SHP77 treated with DMSO at 0.1 percent for 48 hours (cell line): Measurements from ENCODE around the gene GEN1.

ENCODE experiments used
- DNase-seq: peaks from one replicate; lab custom pipeline; 2025; lab: John Stamatoyannopoulos, UW

The GEN1 gene

GRCh38 chr2:17754773-17755425 is 961 bp downstream of the GEN1 start:
- no peak for DNase-seq

GRCh38 chr2:17756668-17757067 is 2.7 kb downstream of the GEN1 start:
- DNase-seq: no peak

- no peak for DNase-seq
Measured at GRCh38 chr2:17757321-17757720, 3.4 kb downstream of the GEN1 start.

DNA sequence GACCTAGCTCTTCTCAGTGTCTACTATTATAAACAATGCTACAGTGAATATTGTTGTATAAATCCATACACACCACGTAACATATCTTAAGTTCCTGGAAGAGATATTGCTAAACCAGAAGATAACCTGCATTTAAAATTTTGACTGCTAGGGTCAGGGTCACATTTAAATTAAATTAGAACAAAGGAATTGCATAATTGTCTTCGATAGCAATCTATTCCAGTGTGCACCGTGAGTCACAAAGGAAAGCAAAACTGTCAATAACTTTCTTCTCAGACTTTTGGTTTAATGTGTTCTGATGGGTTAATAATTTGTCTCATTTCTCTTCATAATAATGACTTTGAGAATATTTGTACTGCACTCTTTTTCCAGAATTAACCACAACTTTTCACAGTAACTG is 4.2 kb downstream of the GEN1 start:
- no peak for DNase-seq

- no peak for DNase-seq
Measured at GRCh38 chr2:17759805-17760204, 5.9 kb downstream of the GEN1 start.

- no peak for DNase-seq
Measured at GRCh38 chr2:17762451-17762850, 8.5 kb downstream of the GEN1 start.

DNA sequence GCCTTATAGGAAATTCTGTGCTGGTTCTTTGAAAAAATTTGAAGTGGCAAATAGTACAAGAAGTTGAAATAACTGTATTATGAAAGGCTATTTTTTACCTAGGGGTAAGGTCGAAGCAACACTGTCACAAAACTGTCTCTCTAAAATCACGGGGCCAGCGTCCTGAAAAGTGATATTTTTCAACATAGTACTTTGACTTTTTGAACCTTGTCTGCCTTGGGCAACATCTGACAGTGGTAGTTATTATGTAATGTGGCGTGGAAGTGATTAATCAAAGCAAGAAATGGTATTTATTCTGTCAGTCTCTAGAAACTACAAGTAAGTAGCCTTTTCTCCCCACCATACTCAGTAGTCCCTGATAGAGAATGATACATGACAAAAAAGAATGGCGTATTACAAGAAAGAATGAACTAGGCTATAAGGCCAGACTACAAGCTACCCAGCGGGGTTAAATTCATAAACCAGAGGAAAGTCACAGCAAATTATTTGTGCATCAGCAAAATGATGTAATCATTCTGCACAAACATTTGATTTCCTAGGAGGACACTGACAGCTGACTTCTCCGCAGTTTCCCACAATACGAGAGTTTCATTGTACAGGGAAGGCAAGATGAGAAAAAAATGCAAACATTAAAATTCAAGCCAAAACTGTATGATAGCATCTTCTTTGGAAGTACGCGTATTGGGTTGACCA is 9.8 kb downstream of the GEN1 start:
- DNase-seq: no peak

DNA sequence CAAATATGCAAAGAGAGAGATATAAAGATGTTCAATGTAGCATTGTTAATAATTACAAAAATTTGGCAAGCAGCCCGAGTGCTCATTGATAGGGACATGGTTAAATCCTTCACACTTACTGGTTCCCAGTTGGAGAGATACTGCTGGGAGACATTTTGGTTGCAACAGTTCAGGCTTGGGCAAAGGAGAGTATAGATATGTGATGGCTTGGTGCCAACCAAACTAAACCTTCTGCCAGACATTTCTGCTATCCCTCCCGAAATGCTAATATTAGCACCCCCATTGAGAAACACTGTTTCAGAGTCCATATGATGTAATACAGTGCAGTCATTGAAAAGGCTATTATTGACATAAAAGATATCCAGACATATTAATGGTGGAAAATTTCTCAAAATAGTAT is 11.5 kb downstream of the GEN1 start:
- DNase-seq: no peak

DNA sequence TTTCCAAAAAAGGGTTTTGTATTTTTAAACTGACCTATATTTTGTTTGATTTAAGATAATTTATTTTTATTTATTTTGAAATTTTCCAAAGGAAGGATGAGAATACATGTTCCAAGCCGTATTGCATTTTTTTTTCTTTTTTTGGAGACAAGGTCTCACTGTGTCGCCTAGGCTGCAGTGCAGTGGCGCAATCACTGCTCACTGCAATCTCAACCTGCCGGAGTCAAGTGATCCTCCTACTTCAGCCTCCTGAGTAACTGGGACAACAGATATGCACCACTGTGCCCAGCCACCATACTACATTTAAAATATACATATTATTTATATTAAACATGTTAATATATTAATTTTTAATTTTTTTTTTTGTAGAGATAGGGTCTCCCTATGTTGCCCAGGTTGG is 15.0 kb downstream of the GEN1 start:
- no peak for DNase-seq

- DNase-seq: no peak
Measured at GRCh38 chr2:17771956-17772355, 18.0 kb downstream of the GEN1 start.

DNA sequence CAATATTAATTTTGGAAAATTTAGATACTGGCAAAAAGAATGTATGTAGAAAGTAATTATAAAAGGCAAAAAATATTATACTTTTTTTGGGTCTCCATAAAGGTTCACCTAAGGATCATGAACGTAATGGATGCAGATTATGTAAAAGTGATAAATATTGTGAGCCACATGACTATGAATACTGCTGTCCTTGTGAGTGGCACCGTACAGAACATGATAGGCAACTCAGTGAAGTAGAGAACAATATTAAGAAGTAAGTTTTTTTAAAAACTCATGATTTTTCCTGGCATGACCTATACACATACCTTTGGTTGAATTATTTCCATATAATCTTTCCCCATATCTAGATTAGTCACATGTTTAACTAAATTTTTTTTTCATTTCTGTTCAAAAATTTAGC is 18.6 kb downstream of the GEN1 start:
- DNase-seq: no peak

DNA sequence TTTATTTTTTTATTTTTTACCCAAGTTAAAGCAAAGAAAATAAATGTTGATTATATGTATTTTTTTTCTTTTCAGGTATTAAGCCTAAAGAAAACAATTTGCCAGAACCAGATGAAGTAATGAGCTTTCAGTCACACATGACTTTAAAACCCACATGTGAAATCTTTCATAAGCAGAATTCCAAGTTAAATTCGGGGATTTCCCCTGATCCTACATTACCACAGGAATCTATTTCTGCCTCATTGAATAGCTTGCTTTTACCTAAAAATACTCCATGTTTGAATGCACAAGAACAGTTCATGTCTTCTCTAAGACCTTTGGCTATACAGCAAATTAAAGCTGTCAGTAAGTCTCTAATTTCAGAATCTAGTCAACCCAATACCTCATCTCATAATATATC is 26.6 kb downstream of the GEN1 start:
- DNase-seq: no peak

GRCh38 chr2:17781482-17781881 is 27.5 kb downstream of the GEN1 start:
- no peak for DNase-seq

DNA sequence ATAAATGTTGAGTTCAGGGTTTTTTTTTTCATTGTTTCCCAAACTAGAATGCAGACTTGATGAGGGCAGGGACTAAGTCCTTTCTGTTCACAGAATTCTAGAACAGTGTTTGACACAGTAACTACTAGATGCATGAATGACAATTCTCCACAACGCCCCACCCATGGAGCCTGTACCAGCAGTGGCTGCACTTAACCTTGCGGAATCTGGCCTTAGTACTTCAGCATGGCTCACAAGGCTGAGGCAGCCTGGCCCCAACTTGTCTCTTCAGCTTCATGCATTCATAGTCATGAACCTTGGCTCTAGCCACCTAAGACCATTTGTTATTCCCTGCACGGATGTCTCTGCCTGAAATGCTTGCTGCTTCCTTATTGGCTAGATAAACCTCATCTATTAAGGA is 32.8 kb downstream of the GEN1 start:
- no peak for DNase-seq

GRCh38 chr2:17788773-17789172 is 34.8 kb downstream of the GEN1 start:
- DNase-seq: no peak

GRCh38 chr2:17790536-17790935 is 36.6 kb downstream of the GEN1 start:
- DNase-seq: no peak

GRCh38 chr2:17791121-17791816 is 37.3 kb downstream of the GEN1 start:
- DNase-seq: no peak

DNA sequence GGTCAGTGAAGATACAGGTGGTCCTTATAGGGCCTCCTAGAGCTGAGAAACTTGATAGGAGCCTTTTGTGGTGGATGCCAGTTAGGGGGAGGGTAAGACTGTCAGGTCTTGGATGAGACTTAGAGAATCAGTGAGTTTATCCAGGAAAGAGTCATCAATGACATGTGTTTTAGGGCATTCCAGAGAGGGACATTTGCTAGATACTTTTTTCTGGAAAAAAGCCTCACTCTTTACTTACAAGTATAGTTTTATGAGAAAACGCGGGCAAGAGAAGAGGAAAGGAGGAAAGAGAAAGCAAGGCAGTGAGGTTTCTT is 37.8 kb downstream of the GEN1 start:
- no peak for DNase-seq

- DNase-seq: no peak
Measured at GRCh38 chr2:17792515-17792914, 38.6 kb downstream of the GEN1 start.

DNA sequence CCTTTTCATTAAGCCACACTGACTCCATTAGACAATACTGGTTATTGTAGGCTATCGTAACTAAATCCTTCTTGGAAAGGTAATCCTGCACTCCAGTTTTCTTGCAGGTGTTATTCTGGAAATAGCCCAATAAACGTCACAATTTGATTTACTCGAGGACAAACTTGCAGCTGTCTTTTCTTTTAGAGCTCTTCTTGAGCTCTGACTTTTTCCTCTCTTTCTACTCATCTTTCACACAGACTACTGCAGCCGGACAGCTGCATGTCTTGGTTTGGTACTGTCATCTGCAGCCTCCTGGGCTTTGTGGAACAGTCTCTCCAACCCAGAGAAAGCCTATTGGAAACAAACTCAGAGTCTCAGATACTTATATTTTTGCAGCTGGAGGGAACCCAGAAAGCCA is 39.4 kb downstream of the GEN1 start:
- DNase-seq: no peak

DNA sequence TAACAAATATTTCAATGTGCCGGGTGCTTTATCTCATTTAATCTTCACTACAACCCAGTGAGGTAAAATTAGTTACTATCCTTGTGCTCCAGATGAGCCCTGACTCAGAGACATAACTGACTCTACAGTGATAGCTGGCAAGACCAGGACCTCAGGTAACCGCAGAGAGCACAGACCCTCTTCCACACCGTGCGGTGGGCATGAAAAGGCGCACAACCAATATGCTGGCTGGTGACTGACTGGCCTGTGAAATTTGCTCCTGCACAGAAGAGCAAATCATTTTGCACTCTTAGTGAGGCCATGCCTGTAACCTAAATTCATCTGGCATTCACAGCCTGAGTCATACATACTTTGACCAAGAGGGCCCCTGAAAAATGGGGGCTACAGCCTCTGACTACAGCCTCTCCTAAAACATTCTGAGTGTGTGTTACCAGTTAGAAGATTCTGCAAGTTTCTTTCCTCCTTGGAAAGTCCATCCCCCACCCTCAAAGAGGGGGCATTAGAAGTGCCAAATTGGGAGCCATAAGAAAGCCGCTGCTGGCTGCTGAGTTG is 39.9 kb downstream of the GEN1 start:
- DNase-seq: no peak

DNA sequence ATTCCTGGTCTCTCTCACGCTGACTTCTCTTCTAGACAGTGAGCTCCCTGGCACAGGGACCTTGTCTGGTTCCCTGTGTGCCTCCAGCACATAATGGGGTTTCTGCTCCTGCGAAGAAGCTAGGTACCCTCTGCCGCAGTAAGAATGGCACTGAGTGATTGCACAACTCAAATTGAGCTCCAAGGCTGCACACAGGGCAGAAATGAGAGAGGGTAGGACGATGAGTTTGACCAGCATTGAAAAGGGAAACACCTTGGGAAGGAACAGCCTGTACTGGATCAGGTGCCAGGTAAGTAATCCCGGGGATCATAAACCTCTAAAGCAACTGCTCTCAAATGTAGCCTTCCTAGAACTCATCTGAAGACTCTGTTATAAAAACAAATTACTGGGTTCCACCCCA is 41.4 kb downstream of the GEN1 start:
- no peak for DNase-seq

DNA sequence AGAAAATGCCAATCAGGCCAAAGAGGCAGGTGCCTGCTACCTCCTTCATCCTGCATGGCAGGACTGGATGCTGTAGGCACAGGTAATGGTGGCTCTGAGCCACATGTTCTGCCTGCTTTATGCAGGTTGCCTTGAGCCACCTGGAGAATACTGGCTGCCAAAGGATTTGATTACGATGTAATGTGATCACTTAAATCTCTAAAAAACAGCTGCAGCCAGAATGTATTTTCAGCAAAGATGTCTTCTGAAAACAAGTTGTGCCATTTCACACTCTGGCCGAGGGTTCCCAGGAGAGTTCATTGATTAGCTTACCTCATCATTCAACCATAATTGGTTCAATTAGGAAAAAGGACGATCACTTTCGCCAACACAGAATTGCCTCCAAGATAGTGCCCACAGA is 44.4 kb downstream of the GEN1 start:
- DNase-seq: no peak
